Endodermal cell (in vitro differentiated cells): ENCODE results near the gene MAT2A. TPM values are rescaled to one million over a fixed set of nuclear protein-coding genes. Genes with fewer than 3 reads are reported as not detected.

Source experiments
- DNase-seq: peaks from one replicate; pipeline ENCODE4 v3.0.0-alpha.2; 2017
- H3K27ac ChIP-seq: 2 replicates; pipeline ENCODE4 v1.5.1; 2013; ENCODE audit warnings: mild to moderate bottlenecking, low read depth, low read length, moderate library complexity
- H3K27me3 ChIP-seq: 2 replicates; pipeline ENCODE4 v1.6.1; 2013; ENCODE audit warnings: mild to moderate bottlenecking, low read length, moderate library complexity; ENCODE audit not compliant: insufficient read depth, control insufficient read depth, poor library complexity, severe bottlenecking
- H3K36me3 ChIP-seq: 2 replicates; pipeline ENCODE4 v1.7.0; 2013; ENCODE audit warnings: mild to moderate bottlenecking, low read length, moderate library complexity; ENCODE audit not compliant: control insufficient read depth, insufficient read depth
- H3K4me1 ChIP-seq: one replicate; pipeline ENCODE4 v1.7.0; 2013; ENCODE audit warnings: low read length; ENCODE audit not compliant: control insufficient read depth, insufficient read depth
- H3K4me3 ChIP-seq: 2 replicates; pipeline ENCODE4 v1.5.1; 2013; ENCODE audit warnings: mild to moderate bottlenecking, low read length, moderate library complexity
- H3K9ac ChIP-seq: 2 replicates; pipeline ENCODE4 v1.6.1; 2013; ENCODE audit warnings: mild to moderate bottlenecking, low read length, moderate library complexity; ENCODE audit not compliant: poor library complexity, severe bottlenecking; ENCODE audit errors: extremely low read depth
- H3K9me3 ChIP-seq: 2 replicates; pipeline ENCODE4 v1.6.1; 2013; ENCODE audit warnings: mild to moderate bottlenecking, low read length, moderate library complexity; ENCODE audit not compliant: control insufficient read depth
- H3K27ac Mint-ChIP-seq: 2 replicates; pipeline ENCODE4 v1.8.0; 2020; ENCODE audit warnings: mixed read lengths
- H3K27me3 Mint-ChIP-seq: 2 replicates; pipeline ENCODE4 v1.8.0; 2021; ENCODE audit warnings: mild to moderate bottlenecking, mixed read lengths; ENCODE audit not compliant: insufficient read depth
- H3K36me3 Mint-ChIP-seq: 2 replicates; pipeline ENCODE4 v1.8.0; 2020; ENCODE audit warnings: low read depth, mixed read lengths
- H3K4me1 Mint-ChIP-seq: 2 replicates; pipeline ENCODE4 v1.8.0; 2020; ENCODE audit warnings: mixed read lengths
- H3K4me3 Mint-ChIP-seq: 2 replicates; pipeline ENCODE4 v1.8.0; 2020; ENCODE audit warnings: mild to moderate bottlenecking, moderate library complexity, mixed read lengths
- H3K9me3 Mint-ChIP-seq: 2 replicates; pipeline ENCODE4 v1.8.0; 2020; ENCODE audit warnings: mild to moderate bottlenecking, mixed read lengths
- WGBS, 2 experiments: methylation state at CpG; one replicate each; pipeline versions ENCODE4 v1.1.5 to v1.1.7; 2013; ENCODE audit warnings: missing lambda C conversion rate in 2 of 2, mixed read lengths in 1 of 2; ENCODE audit not compliant: insufficient coverage in 1 of 2, insufficient read length in 1 of 2; 5-methylcytosine and 5-hydroxymethylcytosine counted together
- total RNA-seq, 2 donors: library from RNA; stranded (reverse); fragmentation: NEBNext Ultra II Directional in 1 of 2; extraction: Animal tissue kit (Norgen Biotek cat#: 25700) in 1 of 2; gene quantifications; 2 replicates in 1 of 2; 3 replicates in 1 of 2; pipeline ENCODE4 v1.2.1, GENCODE V29; 2021
- TF ChIP-seq, protein P1 (sequence below): fragments of 200-600 bp; sonication (generic); conservative IDR thresholded peaks from 2 replicates; pipeline ENCODE4 v1.5.0; 2021; ENCODE audit warnings: antibody characterized with exemption, mild to moderate bottlenecking

Gene MAT2A
- total RNA-seq, 2 donors from 2014 or later: 171 to 267 TPM

DNA sequence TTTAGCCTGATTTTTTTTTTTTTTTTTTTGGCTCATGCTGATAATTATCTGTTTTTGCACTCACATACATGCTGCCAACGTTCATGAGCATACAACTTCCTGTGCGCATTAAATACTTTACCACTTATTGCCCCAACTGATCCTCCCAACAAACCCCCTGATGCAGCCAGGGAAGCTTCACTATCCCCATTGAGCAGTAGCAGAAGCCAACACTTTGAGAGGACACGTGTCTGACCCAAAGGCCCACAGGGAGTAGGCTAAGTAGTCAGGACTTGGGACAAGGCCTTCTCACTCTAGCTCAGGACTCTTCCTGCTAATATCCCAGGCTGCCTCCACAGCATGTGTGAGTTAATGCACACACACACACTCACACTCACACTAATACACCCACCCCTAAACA is 36.2 kb upstream of the MAT2A start:
- Mint-ChIP-seq H3K9me3 (peaks cover 3% of the 10 kb centered on the region), H3K36me3 (no peaks in the 10 kb centered on the region), H3K4me3 (no peak overlapping the region), H3K27ac (no peak overlapping the region), H3K4me1 (peaks cover 8% of the 10 kb centered on the region), H3K27me3 (peaks cover 2% of the 10 kb centered on the region)
- Histone ChIP-seq H3K4me1 (no peaks in the 10 kb centered on the region), H3K9ac (no peak overlapping the region), H3K36me3 (no peaks in the 10 kb centered on the region), H3K9me3 (no peaks in the 10 kb centered on the region), H3K27ac (no peak overlapping the region), H3K4me3 (no peak overlapping the region), H3K27me3 (no peaks in the 10 kb centered on the region)
- WGBS, 2 experiments: 86 to 93% methylated on average over 1 to 3 of the region's 3 CpGs
- TF ChIP-seq, protein P1, sequence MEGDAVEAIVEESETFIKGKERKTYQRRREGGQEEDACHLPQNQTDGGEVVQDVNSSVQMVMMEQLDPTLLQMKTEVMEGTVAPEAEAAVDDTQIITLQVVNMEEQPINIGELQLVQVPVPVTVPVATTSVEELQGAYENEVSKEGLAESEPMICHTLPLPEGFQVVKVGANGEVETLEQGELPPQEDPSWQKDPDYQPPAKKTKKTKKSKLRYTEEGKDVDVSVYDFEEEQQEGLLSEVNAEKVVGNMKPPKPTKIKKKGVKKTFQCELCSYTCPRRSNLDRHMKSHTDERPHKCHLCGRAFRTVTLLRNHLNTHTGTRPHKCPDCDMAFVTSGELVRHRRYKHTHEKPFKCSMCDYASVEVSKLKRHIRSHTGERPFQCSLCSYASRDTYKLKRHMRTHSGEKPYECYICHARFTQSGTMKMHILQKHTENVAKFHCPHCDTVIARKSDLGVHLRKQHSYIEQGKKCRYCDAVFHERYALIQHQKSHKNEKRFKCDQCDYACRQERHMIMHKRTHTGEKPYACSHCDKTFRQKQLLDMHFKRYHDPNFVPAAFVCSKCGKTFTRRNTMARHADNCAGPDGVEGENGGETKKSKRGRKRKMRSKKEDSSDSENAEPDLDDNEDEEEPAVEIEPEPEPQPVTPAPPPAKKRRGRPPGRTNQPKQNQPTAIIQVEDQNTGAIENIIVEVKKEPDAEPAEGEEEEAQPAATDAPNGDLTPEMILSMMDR: no peak
- no peak for DNase-seq

DNA sequence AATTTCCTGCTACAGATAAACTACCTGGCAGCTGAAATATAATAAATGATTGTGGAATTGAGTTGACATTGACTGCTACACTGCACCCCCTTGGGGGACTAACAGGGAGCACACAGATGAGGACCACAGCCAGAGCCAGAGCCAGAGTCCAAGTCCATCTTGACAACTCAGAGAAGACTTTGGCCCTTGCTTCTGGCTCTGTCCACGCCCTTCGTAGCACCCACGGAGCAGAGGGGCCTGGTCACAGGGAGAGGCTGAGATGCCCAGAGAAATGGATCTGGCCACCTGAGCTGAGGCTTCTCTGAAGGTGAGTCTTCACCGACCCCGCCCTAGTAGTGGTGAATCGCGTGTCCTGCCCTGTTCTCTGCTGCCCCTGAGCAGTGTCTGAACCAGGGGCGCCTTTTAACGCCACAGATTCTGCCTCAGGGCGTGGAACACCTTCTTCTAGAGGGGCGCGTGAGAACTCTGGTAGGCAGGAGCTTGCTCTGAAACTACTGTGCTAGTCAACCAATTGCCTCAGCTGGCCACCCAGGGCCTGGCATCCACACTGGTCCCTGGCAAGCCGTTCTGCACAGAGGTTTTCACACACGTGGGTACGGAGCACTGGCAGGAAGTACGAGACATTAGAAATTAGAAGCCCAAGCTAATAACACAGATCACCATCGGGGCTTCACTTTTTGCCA is 35.7 kb upstream of the MAT2A start:
- Mint-ChIP-seq H3K36me3 (no peaks in the 10 kb centered on the region), H3K9me3 (peaks cover 3% of the 10 kb centered on the region), H3K27me3 (peaks cover 2% of the 10 kb centered on the region), H3K4me1 (peaks cover 8% of the 10 kb centered on the region), H3K27ac (no peak overlapping the region), H3K4me3 (no peak overlapping the region)
- Histone ChIP-seq H3K27ac (no peak overlapping the region), H3K36me3 (no peaks in the 10 kb centered on the region), H3K4me1 (no peaks in the 10 kb centered on the region), H3K9ac (no peak overlapping the region), H3K4me3 (no peak overlapping the region), H3K27me3 (no peaks in the 10 kb centered on the region), H3K9me3 (no peaks in the 10 kb centered on the region)
- no peak for DNase-seq
- WGBS, 2 experiments: 94 to 95% methylated on average over 14 to 17 of the region's 17 CpGs
- TF ChIP-seq, protein P1: peak; percentile 22

DNA sequence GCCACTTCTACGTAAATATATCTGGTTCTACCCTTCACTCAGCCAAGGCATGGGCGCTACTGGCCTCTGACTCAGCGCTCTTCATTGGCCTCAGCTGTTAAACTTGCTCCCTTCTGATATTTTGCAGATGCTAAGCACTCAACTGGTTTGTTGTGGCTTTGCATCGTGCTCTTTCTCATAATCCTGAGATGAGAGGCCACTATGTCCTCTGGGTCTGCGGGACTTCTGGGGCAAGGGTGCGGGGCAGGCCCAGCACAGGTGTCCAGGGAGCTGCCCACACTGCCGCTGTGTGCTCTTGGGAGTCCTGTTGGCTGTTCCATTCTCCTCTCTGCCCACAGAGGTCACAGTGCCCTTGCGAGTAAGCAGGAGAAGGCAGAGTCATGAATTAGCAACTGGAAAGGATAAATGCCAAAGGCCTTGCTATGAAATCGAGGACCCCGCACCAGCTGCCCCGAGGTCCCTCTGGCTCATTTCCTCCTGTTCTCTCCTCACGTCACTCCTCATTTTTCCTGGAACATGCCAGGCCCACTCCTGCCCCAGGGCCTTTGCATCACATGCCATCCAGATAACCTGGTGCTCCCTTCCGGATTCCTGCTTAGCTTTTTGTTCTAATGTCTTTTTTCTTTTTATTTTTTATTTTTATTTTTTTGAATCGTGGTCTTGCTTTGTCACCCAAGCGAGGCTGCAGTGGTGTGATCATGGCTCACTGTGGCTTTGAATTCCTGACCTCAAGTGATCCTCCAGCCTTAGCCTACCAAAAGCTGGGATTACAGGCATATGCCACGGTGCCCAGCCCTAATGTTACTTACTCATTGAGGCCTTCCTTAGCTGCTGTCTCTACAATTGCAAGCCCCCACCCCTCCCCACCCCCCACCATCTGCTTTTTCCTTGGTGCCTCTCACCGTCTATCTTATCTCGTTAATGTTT is 34.9 kb upstream of the MAT2A start:
- peaks cover 2% of the 10 kb centered on the region for H3K27me3 Mint-ChIP-seq
- H3K36me3 Mint-ChIP-seq: no peaks in the 10 kb centered on the region
- DNase-seq: no peak
- H3K9me3 Mint-ChIP-seq: peaks cover 3% of the 10 kb centered on the region
- TF ChIP-seq, protein P1: no peak
- H3K27ac Mint-ChIP-seq: no peak overlapping the region
- H3K9me3 ChIP-seq: no peaks in the 10 kb centered on the region
- no peak overlapping the region for H3K27ac ChIP-seq
- H3K36me3 ChIP-seq: no peaks in the 10 kb centered on the region
- H3K9ac ChIP-seq: no peak overlapping the region
- no peak overlapping the region for H3K4me3 Mint-ChIP-seq
- H3K4me1 ChIP-seq: no peaks in the 10 kb centered on the region
- no peak overlapping the region for H3K4me3 ChIP-seq
- 92% methylated on average over 16 to 18 of the region's 18 CpGs for WGBS, 2 experiments
- H3K4me1 Mint-ChIP-seq: peaks cover 8% of the 10 kb centered on the region
- H3K27me3 ChIP-seq: no peaks in the 10 kb centered on the region
